ENCODE results near the gene CD38. TPM values are rescaled to one million over a fixed set of nuclear protein-coding genes. Genes with fewer than 3 reads are reported as not detected.

CD38 gene
- total and polyA plus RNA-seq, 2 of the 13 experiments (the other 11 are each of a cell fraction or from before 2014, with no cell fraction given): not detected

GRCh38 chr4:15809058-15809457, 30.9 kb downstream of the CD38 start (continued):
- no peak for TF ChIP-seq ARID5B (CRISPR knock-in tag; IDR thresholded peaks at IDR 0.05)
- TF ChIP-seq IRF2 (CRISPR knock-in tag; IDR thresholded peaks at IDR 0.05): no peak

- FAIRE-seq (no peak), ATAC-seq (no peak), DNase-seq (ENCODE audit: low spot score) (no peak)
- Histone ChIP-seq H2AFZ (ENCODE audit: low read length) (no peak overlapping the region), H3K79me2 (ENCODE audit: insufficient read depth, low read length) (no peaks in the 10 kb centered on the region), H3K9me3 (ENCODE audit: low read length) (no peaks in the 10 kb centered on the region), H3K27me3 (ENCODE audit: control insufficient read depth in 1 of 2, insufficient read depth in 2 of 2, low read length in 2 of 2) (peaks cover 2 to 8% of the 10 kb centered on the region in 2 experiments; a peak in 1 of 5 replicates), H3K4me1 (ENCODE audit: insufficient read depth, low read length) (no peaks in the 10 kb centered on the region), H3K9ac (ENCODE audit: insufficient read depth, low read depth, low read length) (no peak overlapping the region), H3K4me2 (ENCODE audit: low read depth, low read length) (no peak overlapping the region), H3K27ac (ENCODE audit: extremely low read length, insufficient read depth, low read length) (no peak overlapping the region), H3K4me3 (replicated peaks in 1 of 3; ENCODE audit: insufficient read depth in 1 of 3, low read depth in 2 of 3, low read length in 3 of 3) (no peak overlapping the region), H3K36me3 (replicated peaks in 1 of 2; ENCODE audit: control insufficient read depth in 1 of 2, insufficient read depth in 2 of 2, low read length in 2 of 2) (no peaks in the 10 kb centered on the region), H4K20me1 (ENCODE audit: insufficient read depth, low read length) (no peaks in the 10 kb centered on the region)
- intact Hi-C loops (cut with micrococcal nuclease; ENCODE audit: unreplicated experiment) (no loop called here), in situ Hi-C loops (cut with HindIII; ENCODE audit: extremely low pct_ligation_motif_present, low pct_unique_long_range_greater_than_20kb) (loop anchor here (5.0 kb wide), 1 partner anchor 148 kb away; no protein-coding TSS in a partner anchor)
- ChIA-PET CTCF (ENCODE audit: low intra/inter-chr PET ratio, low total read pairs) (no interaction called here), POLR2A (no interaction called here)
- BruUV-seq (replicated peaks): no TSS peak
- 15% methylated on average over 5 of the region's 5 CpGs for WGBS (ENCODE audit: low lambda C conversion rate)
- TF ChIP-seq MAF1 (CRISPR knock-in tag; IDR thresholded peaks at IDR 0.05; ENCODE audit: borderline replicate concordance) (no peak), ZSCAN31 (CRISPR knock-in tag; IDR thresholded peaks at IDR 0.05; ENCODE audit: low read depth) (no peak), ISX (CRISPR knock-in tag; conservative IDR thresholded peaks at IDR 0.05) (no peak)
Observed at GRCh38 chr4:15809466-15809865, 31.3 kb downstream of the CD38 start.
